Memory B cell (primary cell): Measurements from ENCODE around the gene SLC25A25.
"Not testable (repeated sequence)": the region's sequence is repeated elsewhere in the genome, so short reads cannot be mapped to it uniquely, and the experiment has no call there.

Source experiments
- ATAC-seq: fragments of 150-1000 bp; cut with Tn5 transposase; 2 replicates; pipeline ENCODE4 v1.10.0; 2021; ENCODE audit warnings: low read depth, mild to moderate bottlenecking, moderate library complexity
- DNase-seq, 2 donors: peaks; one replicate each; pipeline ENCODE4 v3.0.0; 2022; ENCODE audit warnings: low spot score in 2 of 2
- H3K27ac Mint-ChIP-seq: one replicate; pipeline ENCODE4 v1.8.0; 2022; ENCODE audit warnings: mild to moderate bottlenecking, moderate library complexity, mixed read lengths
- H3K27me3 Mint-ChIP-seq: one replicate; pipeline ENCODE4 v1.8.0; 2022; ENCODE audit warnings: mixed read lengths
- H3K36me3 Mint-ChIP-seq: one replicate; pipeline ENCODE4 v1.8.0; 2022; ENCODE audit warnings: mild to moderate bottlenecking, mixed read lengths
- H3K4me1 Mint-ChIP-seq: one replicate; pipeline ENCODE4 v1.8.0; 2022; ENCODE audit warnings: mixed read lengths
- H3K4me3 Mint-ChIP-seq: one replicate; pipeline ENCODE4 v1.8.0; 2022; ENCODE audit warnings: mild to moderate bottlenecking, moderate library complexity, mixed read lengths
- H3K9me3 Mint-ChIP-seq: one replicate; pipeline ENCODE4 v1.8.0; 2022; ENCODE audit warnings: mixed read lengths

Gene SLC25A25

GRCh38 chr9:128040783-128041182 is 27.2 kb upstream of the SLC25A25 start:
- ATAC-seq, H3K4me1 Mint-ChIP-seq, H3K9me3 Mint-ChIP-seq, H3K27me3 Mint-ChIP-seq, DNase-seq, H3K4me3 Mint-ChIP-seq, H3K27ac Mint-ChIP-seq, H3K36me3 Mint-ChIP-seq: not testable (repeated sequence)

DNA sequence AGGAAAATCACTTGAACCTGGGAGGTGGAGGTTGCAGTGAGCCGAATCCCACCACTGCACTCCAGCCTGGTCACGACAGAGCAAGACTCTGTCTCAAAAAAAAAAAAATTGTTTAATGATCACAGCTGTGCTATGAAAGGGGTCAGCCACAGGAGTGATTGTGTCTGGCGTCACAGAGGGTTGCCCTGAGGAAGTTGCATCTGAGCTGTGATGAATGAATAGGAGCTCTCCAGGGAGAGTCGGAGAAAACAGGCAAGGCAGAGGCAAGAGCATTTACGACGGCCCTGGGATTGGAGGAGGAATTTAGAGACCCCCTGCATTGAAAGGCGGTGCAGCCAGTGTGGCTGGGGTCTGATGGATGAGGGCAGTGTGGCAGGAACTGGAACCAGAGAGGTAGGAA is 26.0 kb upstream of the SLC25A25 start:
- no peaks in the 10 kb centered on the region for H3K36me3 Mint-ChIP-seq
- no peaks in the 10 kb centered on the region for H3K9me3 Mint-ChIP-seq
- H3K4me3 Mint-ChIP-seq = no peak overlapping the region
- no peak for DNase-seq
- H3K27ac Mint-ChIP-seq = no peak overlapping the region
- H3K4me1 Mint-ChIP-seq = no peaks in the 10 kb centered on the region
- H3K27me3 Mint-ChIP-seq = no peaks in the 10 kb centered on the region
- no peak for ATAC-seq

DNA sequence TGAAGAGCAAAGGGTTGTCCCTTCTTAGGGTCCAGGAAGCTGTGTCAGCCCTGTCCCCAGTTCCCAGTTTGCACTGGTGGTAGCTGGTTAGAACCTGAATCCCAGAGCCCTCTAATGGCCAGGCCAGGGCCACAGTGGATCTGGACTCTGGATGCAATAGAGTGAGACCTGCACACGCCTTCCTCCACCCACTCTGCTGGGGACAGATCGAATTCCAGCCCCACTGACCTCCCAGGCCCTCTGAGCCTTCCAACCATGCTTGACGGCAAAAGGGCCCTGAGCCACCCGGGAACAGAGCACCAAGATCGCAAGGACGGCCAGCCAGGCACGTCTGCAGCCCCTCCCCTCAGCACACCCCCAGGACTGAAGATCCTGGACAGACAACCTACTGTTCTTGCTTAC is 24.6 kb upstream of the SLC25A25 start:
- Mint-ChIP-seq H3K4me3 (no peak overlapping the region), H3K4me1 (no peaks in the 10 kb centered on the region), H3K36me3 (no peaks in the 10 kb centered on the region), H3K9me3 (no peaks in the 10 kb centered on the region), H3K27me3 (no peaks in the 10 kb centered on the region), H3K27ac (no peak overlapping the region)
- ATAC-seq = no peak
- DNase-seq = no peak

- not testable (repeated sequence) for H3K27ac Mint-ChIP-seq, H3K4me1 Mint-ChIP-seq, H3K4me3 Mint-ChIP-seq, H3K36me3 Mint-ChIP-seq, H3K27me3 Mint-ChIP-seq, H3K9me3 Mint-ChIP-seq, ATAC-seq, DNase-seq
Measured at GRCh38 chr9:128045409-128045808, 22.6 kb upstream of the SLC25A25 start.

DNA sequence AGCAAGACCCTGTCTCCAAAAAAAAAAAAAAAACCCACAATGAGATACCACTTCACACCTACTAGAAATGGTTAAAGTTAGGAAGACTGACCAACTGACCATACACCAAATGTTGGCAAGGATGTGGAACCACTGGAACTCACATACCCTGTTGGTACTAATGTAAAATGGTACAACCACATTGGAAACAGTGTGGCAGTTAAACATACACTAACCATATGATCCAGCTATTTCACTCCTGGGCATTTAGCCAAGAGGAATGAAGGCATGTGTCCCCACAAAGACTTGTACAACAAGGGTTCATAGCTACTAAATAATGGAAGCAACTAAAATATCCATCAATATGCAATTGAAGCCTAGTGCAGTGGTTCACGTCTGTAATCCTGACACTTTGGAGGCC is 22.2 kb upstream of the SLC25A25 start:
- no peak overlapping the region for H3K27ac Mint-ChIP-seq
- H3K4me3 Mint-ChIP-seq = no peak overlapping the region
- ATAC-seq (no peak), DNase-seq (no peak)
- no peaks in the 10 kb centered on the region for H3K4me1 Mint-ChIP-seq
- no peaks in the 10 kb centered on the region for H3K36me3 Mint-ChIP-seq
- H3K9me3 Mint-ChIP-seq = no peaks in the 10 kb centered on the region
- no peaks in the 10 kb centered on the region for H3K27me3 Mint-ChIP-seq

- Mint-ChIP-seq H3K36me3 (no peaks in the 10 kb centered on the region), H3K27ac (no peak overlapping the region), H3K9me3 (no peaks in the 10 kb centered on the region), H3K27me3 (no peaks in the 10 kb centered on the region), H3K4me3 (no peak overlapping the region), H3K4me1 (no peaks in the 10 kb centered on the region)
- DNase-seq = no peak
- ATAC-seq = no peak
Measured at GRCh38 chr9:128047231-128047630, 20.8 kb upstream of the SLC25A25 start.

GRCh38 chr9:128048663-128049062 is 19.4 kb upstream of the SLC25A25 start:
- peaks cover 2% of the 10 kb centered on the region for H3K4me1 Mint-ChIP-seq
- H3K4me3 Mint-ChIP-seq = no peak overlapping the region
- no peak overlapping the region for H3K27ac Mint-ChIP-seq
- H3K9me3 Mint-ChIP-seq = no peaks in the 10 kb centered on the region
- ATAC-seq (peak; percentile 35), DNase-seq (no peak)
- no peaks in the 10 kb centered on the region for H3K27me3 Mint-ChIP-seq
- no peaks in the 10 kb centered on the region for H3K36me3 Mint-ChIP-seq

- Mint-ChIP-seq H3K36me3 (no peaks in the 10 kb centered on the region), H3K9me3 (no peaks in the 10 kb centered on the region), H3K27me3 (peaks cover 2% of the 10 kb centered on the region), H3K4me1 (peaks cover 6% of the 10 kb centered on the region), H3K4me3 (no peak overlapping the region), H3K27ac (no peak overlapping the region)
- DNase-seq = no peak
- ATAC-seq = no peak
Measured at GRCh38 chr9:128049843-128050242, 18.2 kb upstream of the SLC25A25 start.

DNA sequence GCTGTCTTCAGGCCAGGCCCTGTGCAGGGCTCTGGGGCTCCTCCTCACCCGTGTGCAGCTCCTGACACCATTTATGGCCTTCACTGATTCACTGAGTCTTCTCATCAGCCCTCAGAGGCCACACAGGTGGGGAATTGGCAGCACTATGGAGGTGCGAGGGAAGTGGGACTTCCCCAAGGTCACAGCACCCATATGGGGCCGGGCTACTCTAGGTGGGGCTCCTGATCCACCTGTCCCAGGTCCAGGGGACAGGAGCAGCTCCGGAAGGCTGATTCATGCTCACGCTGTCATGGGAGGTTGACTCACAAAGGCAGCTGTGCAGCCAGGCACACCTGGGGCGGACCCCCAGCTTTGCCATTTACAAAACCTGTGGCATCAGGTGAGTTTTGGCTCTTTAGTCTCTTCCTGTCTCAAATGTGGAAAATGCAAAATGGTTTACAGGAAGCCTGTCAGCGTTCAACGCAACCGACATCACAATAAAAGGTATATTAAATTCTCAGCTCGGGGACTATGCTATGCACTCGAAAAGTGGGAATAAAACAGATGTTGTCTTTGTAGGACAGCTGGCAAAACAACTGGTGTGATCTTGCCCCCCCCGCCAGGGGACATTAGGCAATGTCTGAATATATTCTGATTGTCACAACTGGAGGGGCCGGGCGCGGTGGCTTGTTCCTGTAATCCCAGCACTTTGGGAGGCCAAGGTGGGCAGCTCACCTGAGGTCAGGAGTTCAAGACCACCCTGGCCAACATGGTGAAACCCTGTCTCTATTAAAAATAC is 15.9 kb upstream of the SLC25A25 start:
- no peak for DNase-seq
- Mint-ChIP-seq H3K4me3 (no peak overlapping the region), H3K27ac (no peak overlapping the region), H3K36me3 (no peaks in the 10 kb centered on the region), H3K27me3 (peaks cover 2% of the 10 kb centered on the region), H3K9me3 (no peaks in the 10 kb centered on the region), H3K4me1 (peaks cover 6% of the 10 kb centered on the region)
- peak; percentile 38 for ATAC-seq

DNA sequence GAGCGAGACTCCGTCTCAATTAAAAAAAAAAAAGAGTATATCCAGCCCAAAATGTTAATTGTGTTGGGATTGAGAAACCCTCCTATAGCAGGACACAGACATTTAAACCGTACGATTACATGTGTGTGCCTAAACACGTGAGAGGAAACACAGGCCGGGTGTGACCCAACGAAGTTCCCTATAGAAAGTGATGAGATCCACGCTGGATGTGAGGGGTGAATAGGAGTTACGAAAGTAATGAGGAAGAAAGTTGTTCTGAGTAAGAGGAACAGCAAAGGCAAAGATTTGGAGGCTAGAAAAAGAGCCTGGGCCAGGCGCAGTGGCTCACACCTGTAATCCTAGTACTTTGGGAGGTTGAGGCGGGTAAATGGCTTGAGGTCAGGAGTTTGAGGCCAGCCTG is 14.5 kb upstream of the SLC25A25 start:
- Mint-ChIP-seq H3K27me3 (peaks cover 2% of the 10 kb centered on the region), H3K4me3 (no peak overlapping the region), H3K36me3 (no peaks in the 10 kb centered on the region), H3K4me1 (peaks cover 6% of the 10 kb centered on the region), H3K27ac (no peak overlapping the region), H3K9me3 (no peaks in the 10 kb centered on the region)
- DNase-seq = no peak
- no peak for ATAC-seq

GRCh38 chr9:128054087-128054486 is 13.9 kb upstream of the SLC25A25 start:
- Mint-ChIP-seq H3K27me3 (peaks cover 2% of the 10 kb centered on the region), H3K9me3 (no peaks in the 10 kb centered on the region), H3K4me3 (no peak overlapping the region), H3K27ac (no peak overlapping the region), H3K36me3 (no peaks in the 10 kb centered on the region), H3K4me1 (peaks cover 6% of the 10 kb centered on the region)
- ATAC-seq (no peak), DNase-seq (no peak)

DNA sequence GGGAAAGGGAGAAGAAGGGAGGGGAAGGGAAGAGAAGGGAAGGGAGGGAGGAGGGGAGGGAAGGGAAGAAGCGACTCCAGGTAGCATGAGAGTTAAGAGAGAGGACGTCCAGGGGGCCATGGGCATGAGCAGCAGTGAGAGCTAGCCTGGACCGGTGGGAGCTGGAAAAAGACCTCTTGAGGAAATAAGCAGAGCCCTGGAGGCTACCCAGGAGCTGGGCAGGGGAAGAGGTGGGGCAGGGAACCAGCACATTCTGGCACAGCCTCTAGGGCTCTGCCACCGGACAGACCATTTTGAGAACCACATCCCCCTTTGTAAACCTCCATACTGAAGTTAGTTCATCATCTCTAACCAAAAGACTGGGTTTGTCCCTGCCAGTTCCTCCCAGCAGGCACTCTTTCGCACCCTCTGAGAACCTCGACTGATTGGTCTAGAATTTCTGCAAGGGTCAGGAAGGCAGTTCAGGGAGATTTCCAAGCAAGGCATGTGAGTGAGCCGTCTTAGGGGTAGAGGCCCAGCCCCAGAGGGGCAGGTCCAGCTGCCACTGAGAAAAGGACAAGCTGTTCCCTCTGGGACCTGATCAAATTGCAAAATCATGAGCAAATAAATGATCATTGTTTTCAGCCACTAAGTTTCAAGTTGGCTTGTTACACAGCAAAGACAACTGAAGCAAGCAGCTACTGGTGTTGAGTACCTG is 12.5 kb upstream of the SLC25A25 start:
- H3K27ac Mint-ChIP-seq = no peak overlapping the region
- DNase-seq (no peak), ATAC-seq (no peak)
- H3K4me1 Mint-ChIP-seq = peaks cover 6% of the 10 kb centered on the region
- no peak overlapping the region for H3K4me3 Mint-ChIP-seq
- H3K36me3 Mint-ChIP-seq = no peaks in the 10 kb centered on the region
- H3K9me3 Mint-ChIP-seq = no peaks in the 10 kb centered on the region
- H3K27me3 Mint-ChIP-seq = peaks cover 2% of the 10 kb centered on the region

DNA sequence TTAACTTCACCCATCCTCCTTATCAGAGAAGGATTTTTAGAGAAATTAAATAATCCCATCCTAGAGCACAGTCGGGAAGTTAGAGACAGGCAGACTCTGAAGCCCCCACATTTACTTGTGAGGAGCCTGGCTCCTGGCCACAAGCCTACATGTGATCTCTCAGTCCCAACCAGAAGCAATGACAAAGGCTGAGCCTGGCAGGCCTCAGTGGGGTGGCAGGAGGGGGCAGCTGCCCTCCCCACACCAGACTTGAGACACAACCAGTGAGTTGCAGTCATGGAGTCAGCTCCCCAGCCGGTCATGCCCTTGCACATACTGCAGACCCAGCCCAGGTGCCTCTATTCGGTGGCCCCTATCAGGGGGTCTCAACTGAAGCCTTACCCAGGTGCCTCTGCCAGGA is 11.9 kb upstream of the SLC25A25 start:
- Mint-ChIP-seq H3K36me3 (no peaks in the 10 kb centered on the region), H3K4me3 (no peak overlapping the region), H3K4me1 (peaks cover 7% of the 10 kb centered on the region), H3K9me3 (no peaks in the 10 kb centered on the region), H3K27me3 (peaks cover 2% of the 10 kb centered on the region), H3K27ac (no peak overlapping the region)
- no peak for ATAC-seq
- DNase-seq = no peak

DNA sequence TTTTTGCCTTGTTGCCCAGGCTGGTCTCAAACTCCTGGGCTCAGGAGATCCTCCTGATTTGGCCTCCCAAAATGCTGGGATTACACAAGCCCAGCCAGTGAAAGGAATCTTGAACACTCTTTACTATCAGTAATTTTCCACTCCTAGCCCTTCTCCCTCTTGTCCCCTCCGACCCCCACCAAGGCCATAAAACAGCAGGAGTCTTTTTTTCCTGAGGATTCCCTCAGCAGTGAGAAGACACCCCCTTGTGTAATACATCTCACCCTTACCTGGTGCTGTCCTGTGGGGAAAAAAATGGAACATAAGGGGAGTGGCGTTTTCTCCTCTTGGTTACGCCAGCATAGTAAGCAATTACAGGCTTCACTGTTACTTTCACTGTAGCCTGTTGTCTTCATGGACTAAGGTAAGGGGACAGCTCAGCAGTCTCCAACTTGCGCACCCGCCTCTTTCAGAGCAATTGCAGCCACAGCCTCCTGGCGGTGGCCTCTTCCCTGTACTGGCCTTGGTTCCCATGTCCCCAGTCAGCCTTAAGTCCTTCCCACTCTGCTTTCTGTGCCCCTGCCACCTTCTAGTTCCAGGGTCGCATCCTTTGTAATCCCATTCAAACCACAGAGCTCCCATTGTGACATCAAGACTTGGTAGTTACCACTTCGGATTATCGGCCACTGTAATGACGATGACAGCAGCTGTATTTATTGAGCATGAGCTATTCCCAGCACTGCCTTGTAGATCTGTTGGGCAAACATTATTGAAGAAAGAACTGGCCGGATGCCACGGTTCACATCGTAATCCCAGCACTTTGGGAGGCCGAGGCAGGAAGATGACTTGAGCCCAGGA is 10.9 kb upstream of the SLC25A25 start:
- no peak for ATAC-seq
- Mint-ChIP-seq H3K9me3 (no peaks in the 10 kb centered on the region), H3K4me3 (no peak overlapping the region), H3K4me1 (peaks cover 13% of the 10 kb centered on the region), H3K36me3 (no peaks in the 10 kb centered on the region), H3K27me3 (peaks cover 2% of the 10 kb centered on the region), H3K27ac (no peak overlapping the region)
- no peak for DNase-seq
